BLaER1 (cell line): ENCODE data around the gene FAM3B.

ENCODE experiments used
- H3K27ac ChIP-seq: shearing (Covaris generic); formaldehyde crosslinking; 2 replicates; pipeline ENCODE4 v1.8.1; 2022
- H3K27me3 ChIP-seq: shearing (Covaris generic); formaldehyde crosslinking; 2 replicates; pipeline ENCODE4 v1.8.1; 2022
- H3K36me3 ChIP-seq: shearing (Covaris generic); formaldehyde crosslinking; 2 replicates; pipeline ENCODE4 v1.8.1; 2022
- H3K4me1 ChIP-seq: shearing (Covaris generic); formaldehyde crosslinking; 2 replicates; pipeline ENCODE4 v1.8.1; 2022
- H3K4me2 ChIP-seq: shearing (Covaris generic); formaldehyde crosslinking; 2 replicates; pipeline ENCODE4 v1.8.1; 2022
- H3K4me3 ChIP-seq: shearing (Covaris generic); formaldehyde crosslinking; 2 replicates; pipeline ENCODE4 v1.8.1; 2022
- H3K9ac ChIP-seq: shearing (Covaris generic); formaldehyde crosslinking; 2 replicates; pipeline ENCODE4 v1.8.1; 2022
- H3K9me3 ChIP-seq: shearing (Covaris generic); formaldehyde crosslinking; 2 replicates; pipeline ENCODE4 v1.8.1; 2022
- H4K20me1 ChIP-seq: shearing (Covaris generic); formaldehyde crosslinking; 2 replicates; pipeline ENCODE4 v1.8.1; 2022
- Cebpa-rat ChIP-seq: shearing (Covaris generic); IDR thresholded peaks from 2 replicates; pipeline ENCODE4 v1.8.1; 2022

Gene FAM3B

GRCh38 chr21:41317458-41317857, 857 bp downstream of the FAM3B start:
- Histone ChIP-seq H3K9me3 (peaks cover 9% of the 10 kb centered on the region; the same call in 1 of the 2 replicates), H3K4me1 (peaks cover 36% of the 10 kb centered on the region), H3K4me2 (peak overlapping the region; percentile 60; the same call in 1 of the 2 replicates), H3K27me3 (peaks cover 32% of the 10 kb centered on the region), H3K9ac (no peak overlapping the region), H3K36me3 (no peaks in the 10 kb centered on the region), H3K4me3 (no peak overlapping the region), H4K20me1 (no peaks in the 10 kb centered on the region), H3K27ac (no peak overlapping the region)
- no peak for TF ChIP-seq Cebpa-rat

GRCh38 chr21:41318218-41318617, 1.6 kb downstream of the FAM3B start:
- no peak for TF ChIP-seq Cebpa-rat
- Histone ChIP-seq H3K9me3 (peaks cover 9% of the 10 kb centered on the region; the same call in 1 of the 2 replicates), H3K4me1 (peaks cover 44% of the 10 kb centered on the region), H3K9ac (no peak overlapping the region), H3K4me2 (no peak overlapping the region), H3K27ac (no peak overlapping the region), H3K36me3 (no peaks in the 10 kb centered on the region), H4K20me1 (no peaks in the 10 kb centered on the region), H3K4me3 (no peak overlapping the region), H3K27me3 (peaks cover 32% of the 10 kb centered on the region)

GRCh38 chr21:41319273-41319672, 2.7 kb downstream of the FAM3B start:
- Histone ChIP-seq H3K4me3 (no peak overlapping the region), H3K36me3 (no peaks in the 10 kb centered on the region), H3K9me3 (peaks cover 9% of the 10 kb centered on the region; the same call in 1 of the 2 replicates), H3K27ac (no peak overlapping the region), H4K20me1 (no peaks in the 10 kb centered on the region), H3K9ac (no peak overlapping the region), H3K4me1 (peaks cover 48% of the 10 kb centered on the region), H3K27me3 (peaks cover 32% of the 10 kb centered on the region), H3K4me2 (no peak overlapping the region)
- TF ChIP-seq Cebpa-rat: no peak

GRCh38 chr21:41321211-41321907, 4.8 kb downstream of the FAM3B start:
- peak overlapping the region; percentile 73 for H3K4me2 ChIP-seq
- H3K4me1 ChIP-seq: peaks cover 54% of the 10 kb centered on the region
- TF ChIP-seq Cebpa-rat: no peak
- no peak overlapping the region for H3K4me3 ChIP-seq
- no peaks in the 10 kb centered on the region for H3K36me3 ChIP-seq
- H3K27ac ChIP-seq: peak overlapping the region; percentile 82
- H3K9ac ChIP-seq: peak overlapping the region; percentile 23
- H3K27me3 ChIP-seq: peaks cover 22% of the 10 kb centered on the region
- peaks cover 9% of the 10 kb centered on the region; the same call in 1 of the 2 replicates for H3K9me3 ChIP-seq
- H4K20me1 ChIP-seq: no peaks in the 10 kb centered on the region

- Histone ChIP-seq H4K20me1 (no peaks in the 10 kb centered on the region), H3K9me3 (peaks cover 3% of the 10 kb centered on the region; the same call in 1 of the 2 replicates), H3K36me3 (no peaks in the 10 kb centered on the region), H3K4me1 (peaks cover 54% of the 10 kb centered on the region), H3K27ac (peak overlapping the region; percentile 82), H3K4me2 (peak overlapping the region; percentile 73), H3K4me3 (no peak overlapping the region), H3K27me3 (peaks cover 16% of the 10 kb centered on the region), H3K9ac (peak overlapping the region; percentile 23)
- TF ChIP-seq Cebpa-rat: no peak
These were observed 5.4 kb downstream of the FAM3B start for GRCh38 chr21:41321908-41322495.

GRCh38 chr21:41322496-41323382, 6.1 kb downstream of the FAM3B start:
- H3K9ac ChIP-seq: no peak overlapping the region
- no peaks in the 10 kb centered on the region for H3K9me3 ChIP-seq
- TF ChIP-seq Cebpa-rat: no peak
- peaks cover 50% of the 10 kb centered on the region for H3K4me1 ChIP-seq
- peak overlapping the region; percentile 73 for H3K4me2 ChIP-seq
- H3K36me3 ChIP-seq: no peaks in the 10 kb centered on the region
- H3K27me3 ChIP-seq: peaks cover 8% of the 10 kb centered on the region; the same call in 1 of the 2 replicates
- peak overlapping the region; percentile 82 for H3K27ac ChIP-seq
- H4K20me1 ChIP-seq: no peaks in the 10 kb centered on the region
- H3K4me3 ChIP-seq: no peak overlapping the region

- Histone ChIP-seq H3K27ac (no peak overlapping the region), H3K4me2 (no peak overlapping the region; the same call in 1 of the 2 replicates), H3K4me3 (no peak overlapping the region)
These were observed 8.7 kb downstream of the FAM3B start for GRCh38 chr21:41325138-41325912.

GRCh38 chr21:41326414-41327080, 9.9 kb downstream of the FAM3B start:
- no peak for TF ChIP-seq Cebpa-rat
- H3K4me3 ChIP-seq: no peak overlapping the region
- H3K27me3 ChIP-seq: no peaks in the 10 kb centered on the region
- no peaks in the 10 kb centered on the region for H4K20me1 ChIP-seq
- H3K4me2 ChIP-seq: peak overlapping the region; percentile 60
- H3K9ac ChIP-seq: no peak overlapping the region
- H3K9me3 ChIP-seq: no peaks in the 10 kb centered on the region
- H3K36me3 ChIP-seq: no peaks in the 10 kb centered on the region
- H3K4me1 ChIP-seq: peaks cover 34% of the 10 kb centered on the region
- H3K27ac ChIP-seq: peak overlapping the region; percentile 29; the same call in 1 of the 2 replicates

More at GRCh38 chr21:41325138-41325912, 8.7 kb downstream of the FAM3B start:
- TF ChIP-seq Cebpa-rat: no peak
- Histone ChIP-seq H3K36me3 (no peaks in the 10 kb centered on the region), H4K20me1 (no peaks in the 10 kb centered on the region), H3K27me3 (no peaks in the 10 kb centered on the region), H3K9ac (no peak overlapping the region), H3K9me3 (no peaks in the 10 kb centered on the region), H3K4me1 (peaks cover 46% of the 10 kb centered on the region)

GRCh38 chr21:41327753-41328152, 11.2 kb downstream of the FAM3B start:
- Histone ChIP-seq H3K4me2 (no peak overlapping the region), H3K4me3 (no peak overlapping the region)

More at GRCh38 chr21:41327753-41328152, 11.2 kb downstream of the FAM3B start:
- Histone ChIP-seq H3K27ac (no peak overlapping the region), H3K36me3 (no peaks in the 10 kb centered on the region), H3K27me3 (no peaks in the 10 kb centered on the region), H3K9ac (no peak overlapping the region), H3K9me3 (no peaks in the 10 kb centered on the region), H4K20me1 (no peaks in the 10 kb centered on the region), H3K4me1 (peaks cover 22% of the 10 kb centered on the region)
- no peak for TF ChIP-seq Cebpa-rat
